ENCODE results near the gene SLC25A47.

The SLC25A47 gene

DNA sequence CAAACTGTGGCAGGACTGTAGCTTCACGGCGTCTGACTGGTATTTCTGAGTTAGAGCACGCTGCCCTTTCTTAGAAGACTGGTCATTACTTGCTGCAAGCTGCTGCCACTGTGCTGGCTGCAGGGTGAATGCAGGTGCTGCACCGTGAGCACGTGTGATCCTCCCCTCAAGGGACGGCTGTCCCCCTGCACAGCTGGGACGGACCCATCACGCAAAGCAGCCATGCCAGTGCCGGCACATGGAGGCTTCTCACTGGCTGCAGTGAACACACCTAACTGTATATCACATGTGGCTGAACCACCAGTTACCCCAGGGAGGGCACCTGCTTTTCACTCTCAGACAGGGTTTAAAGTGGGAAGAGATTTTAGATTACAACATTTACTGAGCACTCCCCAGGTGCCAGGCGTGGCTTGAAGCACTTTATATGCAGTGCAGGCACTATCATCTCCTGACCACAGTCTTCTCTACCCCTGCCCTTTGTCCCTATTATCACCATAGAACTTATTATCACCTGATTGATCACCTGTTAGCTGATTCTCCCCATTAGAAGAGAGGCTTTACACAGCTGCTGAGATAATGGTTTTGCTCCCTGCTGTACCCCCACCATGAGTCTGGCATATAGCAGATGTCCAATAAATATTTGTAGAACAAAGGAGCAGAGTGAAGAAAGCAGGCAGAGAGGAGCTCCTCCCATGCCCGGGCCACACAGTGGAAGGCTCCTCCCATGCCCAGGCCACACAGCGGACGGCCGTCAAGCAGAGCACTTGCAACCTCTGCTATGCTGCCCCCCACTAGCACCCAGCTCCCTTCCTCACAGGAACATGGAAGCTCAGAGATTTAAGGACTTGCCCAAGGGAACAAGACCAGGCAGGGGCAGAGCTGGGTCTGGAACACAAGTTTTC, 25.9 kb downstream of the SLC25A47 start:
- no peak for DNase-seq (ENCODE audit: low read depth)

GRCh38 chr14:100350276-100350926, 27.3 kb downstream of the SLC25A47 start:
- no peak for DNase-seq (ENCODE audit: low read depth)

- no peak for DNase-seq (ENCODE audit: low read depth)
Measured at GRCh38 chr14:100350986-100351385, 27.8 kb downstream of the SLC25A47 start.

DNA sequence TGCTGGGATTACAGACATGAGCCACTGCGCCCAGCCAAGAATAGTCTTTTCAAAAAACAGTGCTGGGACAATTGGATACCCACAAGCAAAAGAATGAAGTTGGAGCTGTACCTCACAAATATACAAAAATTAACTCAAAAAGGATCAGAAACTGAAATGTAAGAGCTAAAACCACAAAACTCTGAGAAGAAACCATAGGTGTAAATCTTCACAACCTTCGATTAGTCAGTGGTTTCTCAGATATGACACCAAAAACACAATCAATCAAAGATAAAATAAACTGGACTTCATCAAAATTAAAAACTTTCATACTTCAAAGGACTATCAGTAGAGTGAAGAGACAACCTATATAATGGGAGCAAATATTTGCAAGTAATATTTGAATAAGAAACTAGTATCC, 35.3 kb downstream of the SLC25A47 start:
- DNase-seq (ENCODE audit: low read depth): no peak

GRCh38 chr14:100359111-100359510, 36.0 kb downstream of the SLC25A47 start:
- DNase-seq (ENCODE audit: low read depth): no peak

DNA sequence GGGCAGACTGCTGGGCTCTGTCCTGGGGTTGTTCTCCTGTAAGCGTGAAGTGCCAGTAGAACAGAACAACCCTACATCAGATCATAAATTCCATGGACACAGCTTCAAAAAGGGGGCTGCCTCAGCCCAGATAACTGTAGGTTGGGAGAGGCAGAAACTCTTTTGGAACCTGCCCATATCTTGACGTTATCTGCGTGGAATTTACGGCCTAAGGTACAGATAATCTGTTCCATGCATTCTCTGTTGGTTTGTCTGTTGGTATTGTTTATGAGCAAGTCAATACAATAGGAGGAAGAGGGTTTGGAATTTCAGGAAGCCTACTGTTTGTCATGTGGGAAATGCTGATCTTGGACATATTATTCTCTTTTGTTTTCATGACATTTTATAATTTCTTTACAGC, 36.7 kb downstream of the SLC25A47 start:
- no peak for DNase-seq (ENCODE audit: low read depth)

DNA sequence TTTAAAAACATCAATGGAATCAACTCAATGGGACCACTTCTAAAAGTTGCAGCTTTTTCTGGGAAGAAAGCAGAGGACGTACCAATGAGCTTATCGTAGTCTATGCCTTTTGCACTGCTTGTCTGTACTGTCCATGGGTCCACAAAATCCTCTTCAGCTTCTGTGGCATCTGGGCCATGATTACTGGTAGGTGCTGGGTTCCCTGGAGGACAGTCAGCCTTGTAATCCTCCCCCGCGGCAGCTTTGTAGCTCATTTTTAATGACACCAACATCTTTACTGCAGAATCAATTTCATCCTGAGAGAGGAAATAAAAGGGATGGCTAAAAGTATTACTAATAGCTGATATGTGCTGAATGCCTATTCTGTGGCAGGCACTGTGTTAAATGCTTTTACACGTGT, 38.5 kb downstream of the SLC25A47 start:
- DNase-seq (ENCODE audit: low read depth): no peak

- DNase-seq (ENCODE audit: low read depth): no peak
Measured at GRCh38 chr14:100362311-100362927, 39.3 kb downstream of the SLC25A47 start.

GRCh38 chr14:100363053-100363452, 39.9 kb downstream of the SLC25A47 start:
- no peak for DNase-seq (ENCODE audit: low read depth)

- DNase-seq (ENCODE audit: low read depth): no peak
Measured at GRCh38 chr14:100364403-100364802, 41.3 kb downstream of the SLC25A47 start.

DNA sequence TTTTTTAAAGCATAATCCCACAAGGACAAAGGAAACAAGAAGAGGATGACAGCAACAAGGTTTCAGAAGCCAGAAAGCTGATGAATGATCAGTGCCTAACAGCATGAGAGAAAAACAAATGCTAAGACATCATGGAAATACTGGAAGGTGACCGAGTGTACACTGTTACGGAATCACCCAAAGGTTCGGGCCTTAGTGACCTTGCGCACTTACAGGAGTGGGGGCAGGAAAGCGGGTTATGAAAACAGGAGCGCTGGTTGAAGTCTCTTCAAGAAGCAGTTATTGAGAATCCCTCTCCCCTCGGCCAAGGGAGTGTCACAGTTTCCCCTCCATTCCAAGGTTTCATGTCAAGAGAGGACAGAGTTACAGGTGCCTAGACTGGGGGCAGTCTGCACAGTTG, 42.6 kb downstream of the SLC25A47 start:
- DNase-seq (ENCODE audit: low read depth): no peak

GRCh38 chr14:100369019-100369418, 45.9 kb downstream of the SLC25A47 start:
- DNase-seq (ENCODE audit: low read depth): no peak

DNA sequence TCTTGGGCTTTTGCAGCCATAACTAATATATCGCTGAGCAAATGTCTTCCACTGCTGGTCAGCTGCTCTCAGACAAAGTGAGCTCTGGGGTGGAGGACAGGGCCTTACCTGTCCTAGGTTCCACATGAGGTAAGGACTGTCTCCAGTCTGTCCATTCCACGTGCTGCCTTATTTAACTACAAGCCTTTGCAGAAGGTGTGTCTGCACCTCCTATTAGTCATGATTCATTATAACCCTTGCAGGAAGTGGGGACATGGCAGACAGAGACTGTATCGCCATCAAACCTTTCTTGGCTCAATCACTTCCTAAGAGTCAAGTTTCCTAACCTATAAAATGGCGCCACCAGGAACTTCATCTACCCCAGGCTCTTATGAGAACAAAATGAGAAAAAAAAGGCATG, 46.9 kb downstream of the SLC25A47 start:
- no peak for DNase-seq (ENCODE audit: low read depth)

- no peak for DNase-seq (ENCODE audit: low read depth)
Measured at GRCh38 chr14:100371773-100372172, 48.6 kb downstream of the SLC25A47 start.

- no peak for DNase-seq (ENCODE audit: low read depth)
Measured at GRCh38 chr14:100372357-100373048, 49.4 kb downstream of the SLC25A47 start.

DNA sequence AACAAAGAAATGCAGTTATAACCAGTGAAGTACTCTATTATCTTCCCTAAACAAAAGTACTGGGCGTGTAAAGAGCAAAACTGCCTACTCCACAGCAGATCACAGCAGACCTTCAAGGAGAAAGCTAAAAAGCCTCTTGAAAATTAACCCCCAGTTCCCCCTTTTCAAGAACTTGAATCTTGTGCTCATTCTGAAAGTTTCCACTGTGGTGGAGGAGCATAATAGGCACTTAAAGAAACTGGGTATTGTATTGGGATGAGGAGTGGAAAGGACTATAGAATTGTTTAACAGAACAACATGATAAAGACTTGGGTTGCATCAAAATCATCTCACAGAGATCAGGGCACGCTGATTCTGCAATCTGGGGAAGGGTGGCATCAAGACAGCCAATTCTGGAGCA, 51.1 kb downstream of the SLC25A47 start:
- no peak for DNase-seq (ENCODE audit: low read depth)

- no peak for DNase-seq (ENCODE audit: low read depth)
Measured at GRCh38 chr14:100374876-100375265, 51.7 kb downstream of the SLC25A47 start.

DNA sequence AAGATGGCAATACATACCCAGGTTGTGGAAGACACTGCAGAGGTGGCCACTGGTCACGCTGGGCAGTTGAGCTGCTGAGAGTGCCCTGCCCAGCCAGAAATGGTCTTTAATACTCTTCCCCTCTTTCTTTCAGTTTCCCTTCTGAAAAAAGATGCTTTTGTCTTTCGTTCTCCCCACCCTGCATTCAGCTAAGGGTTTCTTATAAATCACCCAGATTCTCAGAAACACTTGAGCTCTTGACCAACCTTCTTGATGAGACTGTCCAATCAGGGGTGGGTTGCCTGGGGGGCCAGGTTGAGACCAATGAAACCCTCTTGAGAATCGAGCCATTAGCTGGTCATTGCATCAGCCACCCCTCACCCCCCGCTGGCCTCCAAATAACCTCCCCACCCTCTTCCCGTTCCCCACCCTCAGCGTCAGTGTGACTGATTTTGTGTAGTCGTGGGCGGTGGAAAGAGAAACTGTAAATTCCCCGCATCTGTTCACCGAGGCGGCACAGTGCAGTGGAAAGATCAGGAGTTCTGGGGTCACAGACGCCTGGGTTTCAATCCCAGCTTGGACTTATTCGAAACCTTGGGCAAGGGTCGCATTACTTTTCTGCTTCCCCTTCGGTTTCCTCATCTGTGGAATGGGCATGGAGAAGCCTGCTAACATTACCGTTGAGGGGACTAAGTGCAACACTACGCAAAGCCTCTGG, 52.3 kb downstream of the SLC25A47 start:
- peak; percentile 98 for DNase-seq (ENCODE audit: low read depth)

DNA sequence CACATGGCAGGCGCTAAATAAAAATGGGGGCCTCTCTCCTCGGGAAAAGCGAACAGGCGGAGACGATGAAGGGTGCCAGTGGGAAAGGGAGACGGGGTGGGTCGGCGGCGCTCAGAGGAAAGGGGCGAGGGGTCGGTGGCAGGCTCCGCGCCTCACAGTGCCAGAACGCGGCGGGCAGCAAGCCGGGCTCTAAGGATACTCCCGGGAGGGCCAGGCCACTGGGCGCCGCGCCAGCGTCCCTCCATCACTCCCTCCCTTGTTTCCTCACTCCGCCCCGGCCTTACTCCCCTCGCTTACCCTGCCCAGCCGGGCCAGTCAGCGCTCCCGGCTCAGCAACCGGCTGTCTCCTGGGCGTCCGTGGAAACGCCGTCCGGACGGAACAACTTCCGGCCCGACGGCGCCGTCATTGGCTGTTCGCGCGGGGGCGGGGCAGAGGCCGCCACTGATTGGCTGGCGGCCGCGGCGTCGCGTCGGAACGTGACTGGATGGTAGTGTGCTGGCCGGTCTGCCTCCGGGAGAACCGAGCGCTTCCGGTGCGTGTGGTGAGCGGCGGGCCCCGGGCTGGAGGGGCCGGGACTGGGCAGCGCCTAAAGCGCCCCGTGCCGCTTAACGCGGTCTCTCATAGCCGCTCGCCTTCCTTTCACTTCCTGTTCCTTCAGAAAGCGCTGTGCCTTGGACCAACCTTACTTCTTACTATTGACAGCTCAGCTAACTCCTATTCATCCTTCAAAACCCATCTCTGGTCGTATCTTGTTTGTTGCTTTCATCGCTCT, 53.0 kb downstream of the SLC25A47 start, which contains the start of gene WDR25:
WDR25 (plus strand) TSS at position 523 of the 773 bp plus-strand sequence.
- peak; percentile 92 for DNase-seq (ENCODE audit: low read depth)

DNA sequence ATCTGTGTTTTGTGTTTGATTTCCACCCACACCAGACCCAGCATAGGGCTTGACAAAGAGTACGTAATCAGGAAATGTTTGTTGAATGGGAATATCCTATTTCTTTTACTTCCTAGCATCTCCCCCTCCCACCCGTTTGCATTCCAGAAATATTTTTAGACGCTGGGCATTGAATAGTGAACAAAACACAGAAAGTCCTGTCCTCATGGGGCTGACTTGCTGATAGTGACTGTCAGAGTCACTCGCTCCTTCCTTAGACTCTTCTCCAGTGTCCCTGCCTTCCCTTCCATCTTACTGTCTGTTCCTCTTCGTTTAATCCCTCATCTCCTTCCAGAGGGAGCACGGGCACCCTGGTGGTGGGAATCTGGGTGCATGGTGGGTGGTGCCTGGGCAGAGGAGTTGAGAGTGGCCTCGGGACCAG, 53.6 kb downstream of the SLC25A47 start:
- no peak for DNase-seq (ENCODE audit: low read depth)
